Daoy (cell line): ENCODE data around the gene ZXDA. TPM values are rescaled to one million over a fixed set of nuclear protein-coding genes. Genes with fewer than 3 reads are reported as not detected.

Source experiments
- total RNA-seq: library from RNA; depleted of rRNA; stranded (reverse); fragments of >200 nt; shearing (Covaris generic); gene quantifications from 2 replicates; pipeline ENCODE4 v1.2.3, GENCODE V29; 2014; rRNA removed

The ZXDA gene
- total RNA-seq, 1 experiment from 2014 or later = 2.1 TPM

Other genes with a start within 250 kb of the ZXDA start
- gene NLRP2B, start 230.2 kb downstream of the ZXDA start, total RNA-seq = not detected in 2 replicates